Measurements from ENCODE around the gene KRTAP5-10. TPM values are rescaled to one million over a fixed set of nuclear protein-coding genes. Genes with fewer than 3 reads are reported as not detected.
A peak's percentile ranks its signal among the peaks of the same experiment; 100 is the strongest.
"Not testable (repeated sequence)": the region's sequence is repeated elsewhere in the genome, so short reads cannot be mapped to it uniquely, and the experiment has no call there.

KRTAP5-10 gene
- total and polyA plus RNA-seq, 2 donors from 2014 or later, result not detected

DNA sequence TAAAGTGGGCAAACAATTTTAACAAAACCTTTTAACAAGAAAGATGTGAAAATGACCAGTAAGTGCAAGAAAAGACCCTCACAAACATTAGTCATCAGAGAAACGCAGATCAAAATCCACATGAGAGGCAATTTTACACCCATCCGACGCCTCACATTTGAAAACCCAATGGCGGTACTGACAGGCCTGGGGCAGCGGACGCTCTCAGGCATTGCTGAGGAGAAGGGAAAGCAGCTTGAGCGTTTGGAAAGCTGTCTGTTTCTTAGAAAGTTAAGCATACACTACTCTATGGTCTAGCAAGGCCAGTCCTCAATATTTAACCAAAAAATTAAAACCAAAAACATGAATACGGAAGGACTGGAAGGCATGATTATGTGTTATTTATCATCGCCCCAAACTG is 29.5 kb upstream of the KRTAP5-10 start:
- Histone ChIP-seq H3K9ac (ENCODE audit: low read length in 3 of 3) (no peak overlapping the region), H3K4me1 (ENCODE audit: control insufficient read depth in 2 of 3, insufficient read depth in 2 of 3, low read depth in 1 of 3, low read length in 3 of 3) (peaks cover 0 to 5% (median 0%) of the 10 kb centered on the region in 3 donors), H3K36me3 (ENCODE audit: control insufficient read depth in 2 of 3, insufficient read depth in 3 of 3, low read length in 3 of 3) (no peaks in the 10 kb centered on the region), H3K4me3 (ENCODE audit: low read length in 3 of 3) (no peak overlapping the region), H3K9me3 (ENCODE audit: control insufficient read depth in 2 of 3, insufficient read depth in 1 of 3, low read length in 3 of 3) (no peaks in the 10 kb centered on the region), H3K27ac (ENCODE audit: low read depth in 2 of 2, low read length in 2 of 2) (no peak overlapping the region), H3K27me3 (ENCODE audit: control insufficient read depth, insufficient read depth, low read length) (no peaks in the 10 kb centered on the region)
- TF ChIP-seq, protein P1, sequence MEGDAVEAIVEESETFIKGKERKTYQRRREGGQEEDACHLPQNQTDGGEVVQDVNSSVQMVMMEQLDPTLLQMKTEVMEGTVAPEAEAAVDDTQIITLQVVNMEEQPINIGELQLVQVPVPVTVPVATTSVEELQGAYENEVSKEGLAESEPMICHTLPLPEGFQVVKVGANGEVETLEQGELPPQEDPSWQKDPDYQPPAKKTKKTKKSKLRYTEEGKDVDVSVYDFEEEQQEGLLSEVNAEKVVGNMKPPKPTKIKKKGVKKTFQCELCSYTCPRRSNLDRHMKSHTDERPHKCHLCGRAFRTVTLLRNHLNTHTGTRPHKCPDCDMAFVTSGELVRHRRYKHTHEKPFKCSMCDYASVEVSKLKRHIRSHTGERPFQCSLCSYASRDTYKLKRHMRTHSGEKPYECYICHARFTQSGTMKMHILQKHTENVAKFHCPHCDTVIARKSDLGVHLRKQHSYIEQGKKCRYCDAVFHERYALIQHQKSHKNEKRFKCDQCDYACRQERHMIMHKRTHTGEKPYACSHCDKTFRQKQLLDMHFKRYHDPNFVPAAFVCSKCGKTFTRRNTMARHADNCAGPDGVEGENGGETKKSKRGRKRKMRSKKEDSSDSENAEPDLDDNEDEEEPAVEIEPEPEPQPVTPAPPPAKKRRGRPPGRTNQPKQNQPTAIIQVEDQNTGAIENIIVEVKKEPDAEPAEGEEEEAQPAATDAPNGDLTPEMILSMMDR (IDR thresholded peaks at IDR 0.05; ENCODE audit: borderline replicate concordance, extremely low read depth, insufficient read depth), result no peak
- DNase-seq, result peak in 1 of 5 donors; percentile 7
- intact Hi-C loops (cut with DNase I), result no loop called here
- no peak for FAIRE-seq

DNA sequence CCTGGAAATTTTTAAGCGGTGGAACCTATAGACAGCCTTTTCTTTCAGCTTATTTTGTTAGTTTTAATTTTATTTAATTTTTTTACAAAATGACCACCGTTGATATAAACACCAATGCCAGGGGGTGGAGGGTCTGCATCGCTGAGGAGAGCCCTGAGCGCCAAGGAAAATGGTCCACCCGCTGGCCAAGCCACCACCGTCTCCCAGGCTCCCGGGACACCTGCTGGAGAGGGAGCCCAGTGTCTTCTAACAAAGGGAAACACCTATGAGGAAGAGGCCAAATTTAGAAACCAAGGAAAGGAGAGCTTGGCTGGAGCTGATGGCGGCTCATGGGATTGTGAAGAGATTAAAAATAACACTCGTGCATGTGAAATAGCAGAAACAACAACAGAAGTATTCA is 27.8 kb upstream of the KRTAP5-10 start:
- FAIRE-seq (no peak), DNase-seq (no peak)
- TF ChIP-seq, protein P1 (IDR thresholded peaks at IDR 0.05; ENCODE audit: borderline replicate concordance, extremely low read depth, insufficient read depth), result no peak
- no peak overlapping the region for H3K9ac ChIP-seq (ENCODE audit: low read length in 3 of 3)
- intact Hi-C loops (cut with DNase I), result no loop called here
- H3K27me3 ChIP-seq (ENCODE audit: control insufficient read depth, insufficient read depth, low read length), result no peaks in the 10 kb centered on the region
- H3K36me3 ChIP-seq (ENCODE audit: control insufficient read depth in 2 of 3, insufficient read depth in 3 of 3, low read length in 3 of 3), result no peaks in the 10 kb centered on the region
- H3K4me3 ChIP-seq (ENCODE audit: low read length in 3 of 3), result no peak overlapping the region
- no peak overlapping the region for H3K27ac ChIP-seq (ENCODE audit: low read depth in 2 of 2, low read length in 2 of 2)
- H3K4me1 ChIP-seq (ENCODE audit: control insufficient read depth in 2 of 3, insufficient read depth in 2 of 3, low read depth in 1 of 3, low read length in 3 of 3), result peaks cover 0 to 5% (median 0%) of the 10 kb centered on the region in 3 donors
- no peaks in the 10 kb centered on the region for H3K9me3 ChIP-seq (ENCODE audit: control insufficient read depth in 2 of 3, insufficient read depth in 1 of 3, low read length in 3 of 3)

DNA sequence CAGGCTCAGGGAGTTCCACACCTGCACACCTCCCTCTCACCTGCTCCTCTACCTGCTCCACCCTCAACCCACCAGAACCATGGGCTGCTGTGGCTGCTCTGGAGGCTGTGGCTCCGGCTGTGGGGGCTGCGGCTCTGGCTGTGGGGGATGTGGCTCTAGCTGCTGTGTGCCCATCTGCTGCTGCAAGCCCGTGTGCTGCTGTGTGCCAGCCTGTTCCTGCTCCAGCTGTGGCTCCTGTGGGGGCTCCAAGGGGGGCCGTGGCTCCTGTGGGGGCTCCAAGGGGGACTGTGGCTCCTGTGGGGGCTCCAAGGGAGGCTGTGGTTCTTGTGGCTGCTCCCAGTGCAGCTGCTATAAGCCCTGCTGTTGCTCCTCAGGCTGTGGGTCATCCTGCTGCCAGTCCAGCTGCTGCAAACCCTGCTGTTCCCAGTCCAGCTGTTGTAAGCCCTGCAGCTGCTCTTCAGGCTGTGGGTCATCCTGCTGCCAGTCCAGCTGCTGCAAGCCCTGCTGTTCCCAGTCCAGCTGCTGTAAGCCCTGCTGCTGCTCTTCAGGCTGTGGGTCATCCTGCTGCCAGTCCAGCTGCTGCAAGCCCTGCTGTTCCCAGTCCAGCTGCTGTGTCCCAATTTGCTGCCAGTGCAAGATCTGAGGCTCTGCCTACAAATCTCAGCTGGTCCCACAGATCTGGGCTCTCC is 27.2 kb upstream of the KRTAP5-10 start, which contains the start of gene KRTAP5-8:
Gene KRTAP5-8, plus strand, starts transcription at position 49 of the 689 bp plus-strand sequence. Its CDS starts 31 bp downstream, at position 80.
- H3K4me1 ChIP-seq (ENCODE audit: control insufficient read depth in 2 of 3, insufficient read depth in 2 of 3, low read depth in 1 of 3, low read length in 3 of 3); H3K36me3 ChIP-seq (ENCODE audit: control insufficient read depth in 2 of 3, insufficient read depth in 3 of 3, low read length in 3 of 3); intact Hi-C loops (cut with DNase I); FAIRE-seq; H3K9me3 ChIP-seq (ENCODE audit: control insufficient read depth in 2 of 3, insufficient read depth in 1 of 3, low read length in 3 of 3); H3K27me3 ChIP-seq (ENCODE audit: control insufficient read depth, insufficient read depth, low read length); H3K4me3 ChIP-seq (ENCODE audit: low read length in 3 of 3); H3K9ac ChIP-seq (ENCODE audit: low read length in 3 of 3); H3K27ac ChIP-seq (ENCODE audit: low read depth in 2 of 2, low read length in 2 of 2): not testable (repeated sequence)
- DNase-seq, result peak in 2 of 5 donors; percentile 19 to 24

DNA sequence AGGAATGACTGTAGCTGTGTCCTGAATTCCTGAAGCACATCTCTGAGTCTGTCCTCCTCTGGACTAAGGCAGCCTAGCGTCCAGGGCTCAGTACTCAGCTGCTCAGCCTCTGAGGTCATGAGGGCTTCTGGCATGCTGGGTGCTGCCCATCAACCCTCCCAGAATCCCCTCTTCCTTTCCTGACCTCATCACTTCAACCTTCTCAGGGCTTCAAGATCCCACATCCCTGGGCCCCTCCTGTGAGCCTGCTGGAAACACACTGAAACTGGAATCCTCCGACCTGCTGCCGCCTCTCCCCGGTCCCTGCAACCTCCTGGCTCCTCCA is 26.7 kb upstream of the KRTAP5-10 start:
- H3K4me3 ChIP-seq (ENCODE audit: low read length in 3 of 3), result no peak overlapping the region
- DNase-seq (peak in 2 of 5 donors; percentile 7 to 26), FAIRE-seq (no peak)
- peaks cover 0 to 5% (median 0%) of the 10 kb centered on the region in 3 donors for H3K4me1 ChIP-seq (ENCODE audit: control insufficient read depth in 2 of 3, insufficient read depth in 2 of 3, low read depth in 1 of 3, low read length in 3 of 3)
- H3K27me3 ChIP-seq (ENCODE audit: control insufficient read depth, insufficient read depth, low read length), result no peaks in the 10 kb centered on the region
- intact Hi-C loops (cut with DNase I), result no loop called here
- no peak overlapping the region for H3K27ac ChIP-seq (ENCODE audit: low read depth in 2 of 2, low read length in 2 of 2)
- H3K9ac ChIP-seq (ENCODE audit: low read length in 3 of 3), result no peak overlapping the region
- no peaks in the 10 kb centered on the region for H3K36me3 ChIP-seq (ENCODE audit: control insufficient read depth in 2 of 3, insufficient read depth in 3 of 3, low read length in 3 of 3)
- H3K9me3 ChIP-seq (ENCODE audit: control insufficient read depth in 2 of 3, insufficient read depth in 1 of 3, low read length in 3 of 3), result no peaks in the 10 kb centered on the region
- TF ChIP-seq, protein P1 (IDR thresholded peaks at IDR 0.05; ENCODE audit: borderline replicate concordance, extremely low read depth, insufficient read depth), result no peak
